GM18511 (cell line): Measurements from ENCODE around the gene SNX6.
"Not testable (repeated sequence)": the region's sequence is repeated elsewhere in the genome, so short reads cannot be mapped to it uniquely, and the experiment has no call there.

Experiments
- ATAC-seq: cut with Tn5 transposase; IDR thresholded peaks from one replicate; pipeline ENCODE4 v1.9.1; 2021; ENCODE audit warnings: mild to moderate bottlenecking, moderate library complexity; ENCODE audit not compliant: unreplicated experiment

The SNX6 gene

DNA sequence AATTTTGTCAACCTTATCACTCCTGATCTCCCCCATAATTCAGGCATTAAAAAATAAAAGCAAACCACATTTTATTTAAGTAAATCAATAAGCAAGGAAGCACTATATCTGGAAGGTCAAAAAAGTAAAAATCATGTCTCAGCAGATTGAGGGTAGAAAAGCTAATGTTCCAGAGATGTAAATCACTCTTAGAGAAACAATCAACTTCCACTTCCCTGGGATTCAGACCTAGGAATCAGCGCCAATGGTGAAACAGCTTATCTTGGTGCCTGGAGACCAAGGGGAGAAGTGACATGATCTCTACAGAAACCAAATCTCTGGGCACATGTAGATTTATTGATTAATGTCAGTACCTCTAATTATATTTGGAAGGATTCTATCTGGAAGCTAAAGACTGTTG, 10.9 kb upstream of the SNX6 start:
- ATAC-seq = no peak

DNA sequence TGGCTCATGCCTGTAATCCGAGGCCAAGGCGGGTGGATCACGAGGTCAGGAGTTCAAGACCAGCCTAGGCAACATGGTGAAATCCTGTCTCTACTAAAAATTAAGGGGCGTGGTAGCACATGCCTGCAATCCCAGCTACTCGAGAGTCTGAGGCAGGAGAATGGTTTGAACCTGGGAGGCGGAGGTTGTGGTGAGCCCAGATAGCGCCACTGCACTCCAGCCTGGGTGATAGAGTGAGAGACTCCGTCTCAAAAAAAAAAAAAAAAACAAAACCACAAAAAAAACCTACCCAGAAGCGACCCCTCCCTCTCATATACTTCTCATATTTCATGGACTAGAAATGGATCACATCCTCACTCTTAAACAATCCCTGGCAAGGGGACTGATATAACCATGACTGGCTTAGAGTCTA, 4.4 kb upstream of the SNX6 start:
- not testable (repeated sequence) for ATAC-seq

DNA sequence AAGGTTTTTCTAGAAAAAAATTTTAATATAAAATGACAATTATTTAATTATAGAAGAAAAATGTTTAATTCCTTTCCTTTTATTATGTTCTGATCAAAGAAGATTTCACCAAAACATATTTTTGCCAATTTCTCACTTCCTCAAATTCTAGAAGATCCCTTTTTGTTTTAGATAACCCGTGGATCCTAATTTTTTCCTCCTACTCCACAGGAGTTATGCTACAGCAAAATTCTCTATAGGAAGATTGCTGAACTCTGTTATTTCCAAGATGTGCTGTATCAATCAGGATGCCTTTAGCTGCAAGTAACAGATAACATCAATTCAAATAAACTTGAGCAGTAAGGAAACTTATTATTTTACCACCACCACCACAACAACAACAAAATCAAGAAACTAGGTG, 3.8 kb upstream of the SNX6 start:
- ATAC-seq = no peak

DNA sequence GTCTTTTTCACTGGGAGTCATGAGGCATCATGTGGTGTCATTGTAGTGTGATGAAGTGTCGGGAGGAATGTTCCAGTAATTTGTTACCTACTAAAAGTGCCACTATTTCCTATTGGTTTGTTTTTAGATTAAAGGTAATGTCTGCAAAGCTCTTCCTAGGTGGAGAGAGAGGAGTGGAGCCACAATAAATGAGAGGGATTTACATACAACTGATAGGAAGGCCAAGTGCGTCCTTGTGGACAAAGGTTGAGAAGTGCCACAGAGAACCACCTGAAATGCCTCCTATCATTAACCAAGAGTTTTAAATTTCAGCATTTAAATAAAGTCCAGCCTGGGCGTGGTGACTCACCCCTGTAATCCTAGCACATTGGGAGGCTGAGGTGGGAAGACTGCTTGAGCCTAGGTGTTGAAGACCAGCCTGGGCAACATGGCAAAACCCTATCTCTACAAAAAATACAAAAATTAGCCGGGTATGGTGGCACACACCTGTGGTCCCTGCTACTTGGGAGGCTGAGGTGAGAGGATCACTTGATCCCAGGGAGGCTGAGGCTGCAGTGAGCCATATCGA, 2.5 kb upstream of the SNX6 start:
- ATAC-seq = no peak

DNA sequence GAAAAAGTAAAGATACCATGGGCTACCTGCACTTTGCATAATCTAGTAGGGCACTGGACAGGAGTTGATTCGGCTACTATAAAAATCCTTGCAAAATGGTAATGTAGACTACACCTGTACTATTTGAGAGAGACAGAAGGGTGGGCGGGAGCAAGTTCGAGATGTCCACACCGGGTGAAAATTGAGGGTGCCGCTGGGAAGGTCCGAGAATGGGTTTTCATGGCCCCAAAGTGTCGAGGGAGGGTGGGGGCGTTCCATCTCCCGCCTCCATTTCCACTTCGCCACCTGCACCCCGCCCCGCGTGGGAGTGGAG, 648 bp downstream of the SNX6 start:
- no peak for ATAC-seq

GRCh38 chr14:34628681-34629135, 1.2 kb downstream of the SNX6 start:
- ATAC-seq = no peak

GRCh38 chr14:34623506-34623905, 6.4 kb downstream of the SNX6 start:
- ATAC-seq = no peak

DNA sequence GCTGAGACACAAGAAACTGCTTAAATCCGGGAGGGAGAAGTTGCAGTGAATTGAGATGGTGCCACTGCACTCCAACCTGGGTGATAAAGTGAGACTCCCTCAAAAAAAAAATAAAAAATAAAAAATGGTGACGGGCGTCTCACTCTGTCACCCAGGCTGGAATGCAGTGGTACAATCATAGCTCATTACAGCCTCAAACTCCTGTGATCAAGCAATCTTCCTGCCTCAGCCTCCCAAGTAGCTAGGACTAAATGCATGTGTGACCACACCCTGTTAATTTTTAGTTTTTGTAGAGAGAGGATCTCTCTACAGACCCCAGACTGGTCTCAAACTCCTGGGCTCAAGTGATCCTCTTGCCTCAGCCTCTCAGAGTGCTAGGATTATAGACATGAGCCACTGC, 9.1 kb downstream of the SNX6 start:
- no peak for ATAC-seq

DNA sequence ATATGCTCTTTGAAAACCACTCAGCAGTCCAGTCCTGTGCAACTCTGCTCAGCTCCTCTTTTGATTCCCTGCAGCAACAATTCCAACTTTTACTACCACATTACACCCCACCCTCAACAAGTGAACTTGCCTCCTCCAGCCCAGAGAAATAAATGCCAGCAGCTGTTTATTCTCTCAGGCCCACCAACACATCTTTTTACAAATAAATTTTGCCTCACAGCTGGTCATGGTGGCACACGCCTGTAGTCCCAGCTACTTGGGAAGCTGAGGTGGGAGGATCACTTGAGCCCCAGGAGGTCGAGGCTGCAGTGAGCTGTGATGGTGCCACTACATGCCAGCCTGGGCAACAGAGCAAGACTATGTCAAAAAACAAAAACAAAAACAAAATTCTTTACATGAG, 9.8 kb downstream of the SNX6 start:
- no peak for ATAC-seq

GRCh38 chr14:34619471-34619870, 10.5 kb downstream of the SNX6 start:
- ATAC-seq = no peak

- ATAC-seq = no peak
Measured at GRCh38 chr14:34616360-34616759, 13.6 kb downstream of the SNX6 start.

- ATAC-seq = no peak
Measured at GRCh38 chr14:34615507-34615906, 14.4 kb downstream of the SNX6 start.

DNA sequence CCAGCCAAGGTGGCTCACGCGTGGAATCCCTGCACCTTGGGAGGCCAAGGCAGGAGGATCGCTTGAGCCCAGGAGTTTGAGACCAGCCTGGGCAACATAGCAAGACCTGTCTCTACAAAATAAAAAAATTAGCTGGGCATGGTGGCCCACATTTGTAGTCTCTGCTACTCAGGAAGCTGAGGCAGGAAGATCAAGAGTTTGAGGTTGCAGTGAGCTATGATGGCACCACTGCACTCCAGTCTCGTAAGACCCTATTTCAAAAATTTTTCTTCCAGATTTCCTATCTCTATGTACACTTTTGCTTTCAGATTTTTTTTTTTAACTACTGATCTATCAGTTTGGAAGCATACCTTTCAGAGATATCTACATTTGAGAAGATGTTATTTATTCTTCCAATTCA, 15.3 kb downstream of the SNX6 start:
- no peak for ATAC-seq

DNA sequence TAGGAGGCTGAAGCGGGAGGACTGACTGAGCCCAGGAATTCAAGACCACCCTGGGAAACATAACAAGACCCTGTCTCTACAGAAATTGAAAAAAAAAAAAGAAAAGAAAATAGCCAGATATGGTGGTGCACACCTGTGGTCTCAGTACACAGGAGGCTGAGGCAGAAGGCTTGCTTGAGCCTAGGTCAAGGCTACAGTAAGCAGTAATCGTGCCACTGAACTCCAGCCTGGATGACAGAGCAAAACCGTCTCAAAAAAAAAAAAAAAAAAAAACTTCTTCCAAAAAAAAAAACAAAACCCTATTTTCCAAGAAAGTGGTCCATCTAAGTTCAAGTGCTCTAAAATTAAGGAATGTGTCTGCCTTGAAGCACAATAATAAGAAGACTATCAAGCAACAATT, 19.8 kb downstream of the SNX6 start:
- no peak for ATAC-seq

- ATAC-seq = no peak
Measured at GRCh38 chr14:34605461-34605860, 24.5 kb downstream of the SNX6 start.

DNA sequence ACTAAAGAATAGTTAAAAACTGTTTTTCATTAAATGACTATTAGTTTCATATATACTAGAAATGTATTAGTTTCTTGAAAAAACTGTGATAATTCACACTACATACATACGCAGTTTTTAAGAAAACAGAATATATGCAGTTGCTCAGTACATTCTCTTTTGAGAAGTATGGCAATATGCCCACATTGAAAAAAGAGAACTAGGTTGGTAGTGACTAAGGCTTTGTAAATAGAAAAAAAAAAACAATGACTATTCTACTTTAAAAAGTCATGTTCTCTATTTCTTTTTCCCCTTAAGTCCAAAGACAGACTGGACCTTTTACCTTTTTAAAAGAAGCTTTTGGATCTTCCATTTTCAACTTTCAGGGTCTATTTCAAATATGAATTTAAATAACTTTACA, 25.0 kb downstream of the SNX6 start:
- ATAC-seq = no peak

- no peak for ATAC-seq
Measured at GRCh38 chr14:34596891-34597290, 33.1 kb downstream of the SNX6 start.

DNA sequence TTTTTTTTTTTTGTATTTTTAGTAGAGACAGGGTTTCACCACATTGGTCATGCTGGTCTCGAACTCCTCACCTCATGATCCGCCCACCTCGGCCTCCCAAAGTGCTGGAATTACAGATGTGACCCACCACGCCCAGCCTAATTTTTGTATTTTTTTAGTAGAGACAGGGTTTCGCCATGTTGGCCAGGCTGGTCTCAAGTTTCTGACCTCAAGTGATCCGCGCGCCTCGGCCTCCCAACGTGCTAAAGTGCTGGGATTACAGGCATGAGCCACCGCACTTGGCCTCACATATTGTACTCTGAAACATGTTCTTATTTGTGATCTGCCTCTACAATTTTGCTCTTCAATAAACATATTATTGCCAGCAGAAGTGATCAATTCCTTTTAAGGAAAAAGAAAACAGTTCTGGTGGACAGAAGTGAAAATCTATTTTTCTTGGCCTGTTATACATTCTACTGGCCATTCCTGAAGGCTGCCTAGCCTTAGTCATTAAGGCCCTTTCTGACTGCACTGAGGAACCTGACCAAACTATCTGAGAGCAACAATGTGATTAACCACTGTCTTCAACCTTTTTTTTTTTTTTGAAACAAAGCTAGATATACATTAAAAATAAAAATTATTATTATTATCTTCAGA, 36.1 kb downstream of the SNX6 start:
- no peak for ATAC-seq

DNA sequence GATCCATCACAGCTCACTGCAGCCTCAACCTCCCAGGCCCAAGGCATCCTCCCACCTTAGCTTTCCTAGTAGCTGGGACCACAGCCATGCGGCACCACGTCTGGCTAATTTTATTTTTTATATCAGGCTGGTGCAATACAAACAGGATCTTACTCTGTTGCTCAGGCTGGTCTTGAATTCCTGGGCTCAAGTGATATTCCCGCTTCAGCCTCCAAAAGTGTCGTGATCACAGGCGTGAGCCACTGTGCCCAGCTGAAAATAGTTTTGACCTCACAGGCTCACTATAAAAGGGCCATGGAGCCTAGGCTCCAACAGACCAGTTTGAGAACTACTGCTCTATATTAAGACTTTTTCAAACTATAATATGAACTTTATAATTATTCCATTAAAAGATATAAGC, 37.3 kb downstream of the SNX6 start:
- ATAC-seq = no peak

DNA sequence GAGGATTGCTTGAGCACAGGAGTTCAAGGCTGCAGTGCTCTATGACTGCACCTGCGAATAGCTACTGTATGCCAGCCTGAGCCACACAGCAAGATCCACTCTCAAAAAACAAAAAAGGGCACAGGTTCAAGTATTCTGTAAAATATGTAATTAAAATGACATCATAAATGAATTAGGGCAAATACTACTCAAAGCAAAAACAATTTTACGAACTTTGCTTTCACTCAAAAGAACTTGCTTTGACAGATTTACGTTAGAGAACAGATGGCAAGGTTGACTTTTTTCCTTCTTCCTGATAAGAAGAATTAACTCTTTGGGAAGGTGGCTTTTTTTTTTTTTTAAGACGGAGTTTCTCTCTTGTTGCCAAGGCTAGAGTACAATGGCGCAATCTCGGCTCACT, 46.4 kb downstream of the SNX6 start:
- ATAC-seq = no peak

- ATAC-seq = no peak
Measured at GRCh38 chr14:34582117-34582680, 47.7 kb downstream of the SNX6 start.

- no peak for ATAC-seq
Measured at GRCh38 chr14:34580381-34580780, 49.6 kb downstream of the SNX6 start.

DNA sequence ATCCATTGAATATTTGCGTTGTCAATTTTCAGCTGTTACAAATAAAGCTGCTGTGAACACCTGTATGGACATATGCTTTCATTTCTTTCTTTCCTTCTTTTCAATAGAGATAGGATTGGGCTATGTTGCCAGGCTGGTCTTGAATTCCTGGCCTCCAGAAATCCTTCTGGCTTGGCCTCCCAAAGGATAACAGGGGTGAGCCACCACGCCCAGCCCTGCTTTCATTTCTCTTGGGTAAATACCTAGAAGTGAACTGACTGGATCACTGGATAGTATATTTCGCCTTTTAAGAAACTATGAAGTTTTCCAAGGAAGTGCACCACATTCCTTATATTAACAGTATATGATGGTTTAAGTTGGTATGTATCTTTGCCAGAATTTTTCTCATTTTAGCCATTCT, 58.2 kb downstream of the SNX6 start:
- ATAC-seq = no peak
